HG02642 (cell line): ENCODE results near the gene CDKN1B.
"Not testable (repeated sequence)": the region's sequence is repeated elsewhere in the genome, so short reads cannot be mapped to it uniquely, and the experiment has no call there.

Source experiments
- ATAC-seq: cut with Tn5 transposase; IDR thresholded peaks from one replicate; pipeline ENCODE4 v1.9.1; 2021; ENCODE audit warnings: mild to moderate bottlenecking; ENCODE audit not compliant: unreplicated experiment, poor library complexity

CDKN1B gene

GRCh38 chr12:12723149-12723680, 6.0 kb downstream of the CDKN1B start:
- ATAC-seq, result no peak

GRCh38 chr12:12723681-12724420, 6.7 kb downstream of the CDKN1B start:
- no peak for ATAC-seq

- ATAC-seq, result peak; percentile 24
Measured at GRCh38 chr12:12724421-12725085, 7.4 kb downstream of the CDKN1B start.

GRCh38 chr12:12725086-12725955, 8.2 kb downstream of the CDKN1B start:
- ATAC-seq, result peak; percentile 65

GRCh38 chr12:12725956-12726554, 8.9 kb downstream of the CDKN1B start:
- no peak for ATAC-seq

GRCh38 chr12:12726555-12727093, 9.5 kb downstream of the CDKN1B start:
- no peak for ATAC-seq

GRCh38 chr12:12731178-12731577, 14.0 kb downstream of the CDKN1B start:
- no peak for ATAC-seq

- no peak for ATAC-seq
Measured at GRCh38 chr12:12731785-12732184, 14.6 kb downstream of the CDKN1B start.

- no peak for ATAC-seq
Measured at GRCh38 chr12:12733118-12733517, 15.9 kb downstream of the CDKN1B start.

GRCh38 chr12:12734054-12734453, 16.9 kb downstream of the CDKN1B start:
- ATAC-seq, result no peak

- ATAC-seq, result no peak
Measured at GRCh38 chr12:12734561-12735071, 17.4 kb downstream of the CDKN1B start.

- no peak for ATAC-seq
Measured at GRCh38 chr12:12735301-12735700, 18.1 kb downstream of the CDKN1B start.

GRCh38 chr12:12736759-12737676, 19.9 kb downstream of the CDKN1B start:
- peak; percentile 67 for ATAC-seq

- not testable (repeated sequence) for ATAC-seq
Measured at GRCh38 chr12:12738152-12738551, 21.0 kb downstream of the CDKN1B start.

GRCh38 chr12:12741660-12742059, 24.5 kb downstream of the CDKN1B start:
- no peak for ATAC-seq

GRCh38 chr12:12744546-12745305, 27.6 kb downstream of the CDKN1B start:
- ATAC-seq, result no peak

GRCh38 chr12:12745576-12746211, 28.5 kb downstream of the CDKN1B start:
- no peak for ATAC-seq

GRCh38 chr12:12747278-12747677, 30.1 kb downstream of the CDKN1B start:
- ATAC-seq, result no peak
